Lower lobe of right lung (tissue), 2 donors: ENCODE measurements around the gene SMC1B. TPM values are rescaled to one million over a fixed set of nuclear protein-coding genes. Genes with fewer than 3 reads are reported as not detected.
A peak's percentile ranks its signal among the peaks of the same experiment; 100 is the strongest.

Source experiments
- ATAC-seq, 2 donors: fragments of 200-7000 bp; cut with Tn5 transposase; one replicate each; pipeline ENCODE4 v1.9.1; 2020 to 2022; ENCODE audit warnings: mild to moderate bottlenecking in 2 of 2, moderate library complexity in 2 of 2
- DNase-seq: peaks from one replicate; pipeline ENCODE4 v3.0.0-alpha.2; 2020
- H3K27ac ChIP-seq: fragments of 200-600 bp; one replicate; pipeline ENCODE4 v1.8.0; 2022
- H3K27me3 ChIP-seq: fragments of 200-600 bp; one replicate; pipeline ENCODE4 v1.8.0; 2022; ENCODE audit warnings: low read depth
- H3K36me3 ChIP-seq: fragments of 200-600 bp; one replicate; pipeline ENCODE4 v1.8.0; 2022; ENCODE audit warnings: mild to moderate bottlenecking
- H3K4me1 ChIP-seq: fragments of 200-600 bp; one replicate; pipeline ENCODE4 v1.8.0; 2022
- H3K4me3 ChIP-seq: fragments of 200-600 bp; one replicate; pipeline ENCODE4 v1.8.0; 2022; ENCODE audit warnings: mild to moderate bottlenecking
- H3K9me3 ChIP-seq: fragments of 200-600 bp; one replicate; pipeline ENCODE4 v1.8.0; 2022
- CTCF ChIP-seq: fragments of 200-600 bp; IDR thresholded peaks from one replicate; pipeline ENCODE4 v1.8.0; 2022; ENCODE audit warnings: antibody characterized with exemption, mild to moderate bottlenecking
- intact Hi-C: fragments of 100-400 bp; cut with DNase I; formaldehyde crosslinking; loops from one replicate; pipeline ENCODE4 v1.11.0; 2022
- total RNA-seq: library from RNA; stranded (reverse); fragmentation: NEBNext Ultra II Directional; extraction: Animal tissue kit (Norgen Biotek cat#: 25700); gene quantifications from one replicate; pipeline ENCODE4 v1.2.1, GENCODE V29; 2021
- donor health status: DM: no; HTN: yes; CAD: no; lungs with severe emphysema.

The SMC1B gene
- total RNA-seq, 1 donor from 2014 or later = not detected

GRCh38 chr22:45316796-45317526 is 96.4 kb downstream of the SMC1B start:
- Histone ChIP-seq H3K4me1 (peaks cover 42% of the 10 kb centered on the region), H3K27ac (peak overlapping the region; percentile 75), H3K4me3 (no peak overlapping the region), H3K9me3 (no peaks in the 10 kb centered on the region), H3K27me3 (no peaks in the 10 kb centered on the region), H3K36me3 (no peaks in the 10 kb centered on the region)
- DNase-seq (no peak), ATAC-seq (no peak)
- TF ChIP-seq CTCF = no peak
- intact Hi-C loops = no loop called here

DNA sequence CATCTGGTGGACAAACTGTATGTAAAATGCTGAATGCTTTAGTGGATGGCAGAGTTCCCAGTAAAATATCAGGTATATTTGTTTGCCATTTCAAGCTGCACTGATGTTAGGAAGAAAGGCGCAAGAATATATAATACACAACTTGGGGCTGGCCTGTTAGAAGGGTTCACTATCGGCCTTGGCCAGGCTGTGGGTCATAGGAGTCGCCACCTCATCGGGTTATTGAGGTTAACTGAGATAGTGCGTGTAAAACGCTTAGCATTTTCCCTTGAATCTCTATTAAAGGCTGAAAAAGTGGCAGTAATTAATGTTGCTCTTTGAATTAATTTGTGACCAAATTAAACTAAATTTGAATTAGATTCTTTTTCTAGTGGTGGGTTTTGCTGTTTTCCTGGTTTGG is 98.6 kb downstream of the SMC1B start:
- H3K4me3 ChIP-seq = no peak overlapping the region
- intact Hi-C loops = no loop called here
- no peak for DNase-seq
- TF ChIP-seq CTCF = no peak
- H3K27me3 ChIP-seq = no peaks in the 10 kb centered on the region
- H3K9me3 ChIP-seq = no peaks in the 10 kb centered on the region
- H3K27ac ChIP-seq = no peak overlapping the region
- no peak for ATAC-seq
- H3K36me3 ChIP-seq = no peaks in the 10 kb centered on the region
- peaks cover 53% of the 10 kb centered on the region for H3K4me1 ChIP-seq

- Histone ChIP-seq H3K4me1 (peaks cover 50% of the 10 kb centered on the region), H3K27ac (no peak overlapping the region), H3K36me3 (no peaks in the 10 kb centered on the region), H3K27me3 (no peaks in the 10 kb centered on the region), H3K9me3 (no peaks in the 10 kb centered on the region), H3K4me3 (no peak overlapping the region)
- ATAC-seq (no peak), DNase-seq (no peak)
- intact Hi-C loops = no loop called here
- no peak for TF ChIP-seq CTCF
Observed at GRCh38 chr22:45314054-45314721, 99.2 kb downstream of the SMC1B start.

DNA sequence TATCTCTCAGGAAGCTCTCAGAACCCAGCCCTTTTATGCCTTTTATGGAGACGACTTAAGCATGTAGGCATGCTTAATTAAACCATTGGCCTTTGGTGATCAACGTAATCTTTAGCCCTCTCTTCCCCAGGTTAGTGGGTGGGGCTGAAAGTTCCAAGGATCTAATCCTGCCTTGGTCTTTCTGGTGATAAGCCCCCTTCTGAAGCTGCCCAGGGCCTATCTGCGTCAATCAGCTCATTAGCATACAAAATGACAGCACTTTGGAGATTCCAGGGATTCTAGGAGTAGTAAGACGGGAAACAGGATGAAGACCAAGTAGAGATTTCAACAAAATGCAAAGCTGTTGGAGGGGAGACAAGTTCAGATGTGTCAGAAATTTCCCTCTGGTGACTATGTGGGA is 100.5 kb downstream of the SMC1B start:
- no peak overlapping the region for H3K27ac ChIP-seq
- intact Hi-C loops = no loop called here
- no peak for TF ChIP-seq CTCF
- H3K4me1 ChIP-seq = peaks cover 41% of the 10 kb centered on the region
- ATAC-seq (no peak), DNase-seq (no peak)
- H3K27me3 ChIP-seq = no peaks in the 10 kb centered on the region
- H3K4me3 ChIP-seq = no peak overlapping the region
- no peaks in the 10 kb centered on the region for H3K9me3 ChIP-seq
- no peaks in the 10 kb centered on the region for H3K36me3 ChIP-seq

DNA sequence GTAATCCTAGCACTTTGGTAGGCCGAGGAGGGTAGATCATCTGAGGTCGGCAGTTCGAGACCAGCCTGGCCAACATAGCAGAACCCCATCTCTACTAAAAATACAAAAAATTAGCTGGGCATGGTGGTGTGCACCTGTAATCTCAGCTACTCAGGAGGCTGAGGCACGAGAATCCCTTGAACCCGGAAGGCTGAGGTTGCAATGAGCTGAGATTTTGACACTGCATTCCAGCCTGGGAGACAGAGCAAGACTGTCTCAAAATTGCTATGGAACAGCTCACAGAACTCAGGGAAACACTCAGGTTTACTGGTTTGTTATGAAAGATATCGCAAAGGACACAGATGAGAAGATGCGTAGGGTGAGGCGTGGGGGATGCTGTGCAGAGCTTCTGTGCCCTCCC is 101.0 kb downstream of the SMC1B start:
- Histone ChIP-seq H3K4me3 (no peak overlapping the region), H3K27ac (no peak overlapping the region), H3K36me3 (no peaks in the 10 kb centered on the region), H3K27me3 (no peaks in the 10 kb centered on the region), H3K4me1 (peaks cover 36% of the 10 kb centered on the region), H3K9me3 (no peaks in the 10 kb centered on the region)
- intact Hi-C loops = no loop called here
- no peak for DNase-seq
- TF ChIP-seq CTCF = no peak
- no peak for ATAC-seq
